IPS-18c (cell line): ENCODE results near the gene CACNG7.
A peak's percentile ranks its signal among the peaks of the same experiment; 100 is the strongest.

Experiments
- H3K4me3 ChIP-seq: 2 replicates; pipeline ENCODE4 v1.7.0; 2013; ENCODE audit warnings: low read depth, mild to moderate bottlenecking, low read length, moderate library complexity; ENCODE audit not compliant: insufficient read depth
- H3K9me3 ChIP-seq: one replicate; pipeline ENCODE4 v1.6.1; 2013; ENCODE audit warnings: mild to moderate bottlenecking, low read length, moderate library complexity; ENCODE audit not compliant: control insufficient read depth, insufficient read depth

CACNG7 gene

DNA sequence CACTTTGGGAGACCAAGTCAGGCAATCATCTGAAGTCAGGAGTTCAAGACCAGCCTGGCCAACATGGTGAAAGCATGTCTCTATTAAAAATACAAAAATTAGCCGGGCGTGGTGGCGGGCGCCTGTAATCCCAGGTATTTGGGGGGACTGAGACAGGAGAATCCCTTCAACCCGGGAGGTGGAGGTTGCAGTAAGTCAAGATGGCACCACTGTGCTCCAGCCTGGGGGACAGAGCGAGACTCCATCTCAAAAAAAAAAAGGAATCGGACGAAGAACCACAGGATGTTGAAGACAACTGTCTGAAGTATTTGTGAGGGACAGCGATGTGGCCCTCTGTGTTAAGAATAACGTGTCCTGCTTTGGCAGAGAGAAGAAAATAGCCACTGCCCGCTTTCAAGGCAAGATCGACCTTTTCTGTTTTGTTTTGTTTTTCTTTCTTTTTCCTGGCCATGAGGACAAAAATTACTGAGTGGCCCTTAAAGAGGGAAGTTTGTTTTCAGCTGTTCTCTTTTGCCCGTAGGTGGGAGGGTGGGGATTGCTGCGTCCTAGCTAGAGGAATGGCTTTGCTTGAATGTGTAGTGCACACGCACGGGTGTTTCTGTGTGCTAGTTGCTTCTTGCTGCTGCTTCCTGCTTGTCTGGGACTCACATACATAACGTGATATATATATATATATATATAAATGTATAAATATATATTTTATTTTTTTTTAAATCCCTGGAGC, 33.3 kb upstream of the CACNG7 start:
- no peak overlapping the region for H3K4me3 ChIP-seq

GRCh38 chr19:53876651-53877224, 32.3 kb upstream of the CACNG7 start:
- Histone ChIP-seq H3K4me3 (no peak overlapping the region), H3K9me3 (no peaks in the 10 kb centered on the region)

More for the DNA sequence above, 33.3 kb upstream of the CACNG7 start:
- H3K9me3 ChIP-seq, result no peaks in the 10 kb centered on the region

DNA sequence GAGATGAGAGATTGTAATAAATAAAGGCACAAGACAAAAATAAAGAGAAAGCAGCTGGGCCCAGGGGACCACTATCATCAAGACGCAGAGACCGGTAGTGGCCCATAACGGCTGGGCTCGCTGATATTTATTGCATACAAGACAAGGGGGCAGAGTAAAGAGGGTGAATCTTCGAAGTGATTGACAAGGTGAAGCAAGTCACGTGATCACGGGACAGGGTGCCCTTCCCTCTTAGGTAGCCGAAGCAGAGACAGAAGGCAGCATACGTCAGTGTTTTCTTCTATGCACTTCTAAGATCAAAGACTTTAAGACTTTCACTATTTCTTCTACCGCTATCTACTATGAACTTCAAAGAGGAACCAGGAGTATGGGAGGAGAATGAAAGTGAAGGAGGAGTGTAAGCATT, 31.7 kb upstream of the CACNG7 start:
- Histone ChIP-seq H3K9me3 (no peaks in the 10 kb centered on the region), H3K4me3 (no peak overlapping the region)

DNA sequence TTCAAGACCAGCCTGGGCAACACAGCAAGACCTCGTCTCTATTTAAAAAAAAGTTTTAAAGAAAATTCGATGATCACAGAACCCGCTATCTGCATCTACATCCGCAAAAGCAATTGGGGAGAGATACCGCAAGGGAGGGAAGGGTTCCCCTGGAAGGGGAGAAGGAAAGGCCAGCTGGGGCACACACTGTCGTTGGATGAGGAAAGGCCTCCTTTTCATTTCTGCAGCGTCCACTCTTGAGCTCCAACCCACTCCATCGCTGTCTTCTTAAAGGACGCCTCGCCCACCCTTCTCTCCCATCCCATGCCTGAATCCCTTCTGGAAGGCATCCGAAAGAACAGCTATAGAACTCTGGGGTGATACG, 30.3 kb upstream of the CACNG7 start:
- Histone ChIP-seq H3K9me3 (no peaks in the 10 kb centered on the region), H3K4me3 (peak overlapping the region; percentile 70)

- Histone ChIP-seq H3K9me3 (no peaks in the 10 kb centered on the region), H3K4me3 (peak overlapping the region; percentile 70)
These were observed 29.7 kb upstream of the CACNG7 start for GRCh38 chr19:53879140-53880081.

DNA sequence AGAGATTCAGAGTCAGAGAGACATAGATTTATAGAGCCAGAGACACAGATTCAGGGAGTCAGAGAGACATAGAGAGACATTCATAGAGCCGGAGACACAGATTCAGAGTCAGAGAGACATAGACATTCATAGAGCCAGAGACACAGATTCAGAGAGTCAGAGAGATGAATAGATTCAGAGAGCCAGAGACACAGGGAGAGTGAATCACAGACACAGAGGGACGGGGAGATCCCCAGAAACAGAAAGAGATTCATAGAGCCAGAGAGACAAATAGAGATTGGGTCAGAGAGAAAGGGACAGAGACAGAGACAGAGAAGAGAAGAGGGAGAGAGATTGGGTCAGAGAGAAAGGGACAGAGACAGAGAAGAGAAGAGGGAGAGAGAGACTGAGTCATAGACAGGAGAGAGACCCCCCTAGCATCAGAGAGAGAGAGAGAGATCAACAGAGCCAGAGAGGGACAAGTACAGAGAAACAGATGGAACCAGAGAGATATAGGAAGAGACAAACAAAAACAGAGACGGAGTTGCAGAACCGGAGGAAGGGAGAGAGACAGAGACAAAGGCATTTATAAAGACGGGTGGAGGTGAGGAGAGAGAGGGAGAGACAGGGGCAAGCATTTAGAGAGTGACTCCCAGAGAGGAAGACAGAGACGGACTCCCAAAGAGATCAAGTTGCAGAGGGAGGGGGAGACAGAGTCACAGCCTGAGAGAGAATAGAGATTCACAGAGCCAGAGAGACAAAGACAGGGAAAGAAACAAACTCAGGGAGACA, 28.2 kb upstream of the CACNG7 start:
- H3K9me3 ChIP-seq, result no peaks in the 10 kb centered on the region
- peak overlapping the region; percentile 52; the same call in 1 of the 2 replicates for H3K4me3 ChIP-seq

DNA sequence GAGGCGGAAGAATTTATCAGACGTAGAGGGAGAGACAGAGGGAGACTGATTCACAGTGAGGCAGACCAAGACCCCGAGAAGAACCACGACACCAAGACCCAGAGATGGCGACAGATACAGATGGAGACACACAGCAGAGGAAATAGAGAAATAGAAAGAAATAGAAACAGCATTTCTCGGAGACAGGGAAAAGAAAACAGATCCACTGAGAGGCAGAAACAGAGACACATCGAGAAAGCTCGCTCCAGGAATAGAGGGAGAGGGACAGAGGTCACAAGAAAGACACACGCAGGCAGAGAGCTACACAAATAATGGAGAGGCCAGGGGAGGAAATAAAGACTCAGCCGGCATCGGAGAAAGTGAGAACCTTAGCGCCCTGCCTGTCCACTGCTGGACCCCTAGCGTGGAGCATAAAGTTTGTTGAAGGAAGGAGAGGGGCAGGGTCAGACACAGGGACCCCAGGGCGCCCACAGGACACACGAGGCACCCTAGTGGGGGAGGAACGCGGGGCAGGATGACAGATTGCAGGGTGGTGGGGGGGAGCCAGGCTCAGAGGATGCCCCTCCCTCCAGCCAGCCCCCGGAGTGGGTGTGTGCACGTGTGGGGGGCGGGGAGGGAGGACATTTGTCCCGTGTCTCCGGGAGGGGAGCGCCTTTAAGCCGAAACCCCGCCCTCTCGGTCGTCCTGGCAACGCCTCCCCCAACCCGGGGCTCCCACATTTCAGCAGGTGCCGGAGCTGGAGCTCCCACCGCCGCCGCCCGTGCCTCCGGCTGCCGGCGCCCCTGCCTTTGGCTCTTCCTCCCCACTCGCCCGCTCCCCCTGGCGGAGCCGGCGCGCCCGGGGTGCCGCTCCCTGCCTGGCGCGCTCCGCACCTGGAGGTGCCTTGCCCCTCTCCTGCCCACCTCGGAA, 27.3 kb upstream of the CACNG7 start, which contains the start of gene PRKCG:
TSS of gene PRKCG (plus strand) at position 716 of the 909 bp plus-strand sequence. CDS start 298 bp downstream, outside the sequence.
- H3K9me3 ChIP-seq, result no peaks in the 10 kb centered on the region
- peak within 1 kb of the TSS; percentile 52 for H3K4me3 ChIP-seq

GRCh38 chr19:53882391-53883050, 26.6 kb upstream of the CACNG7 start:
- peak overlapping the region; percentile 52 for H3K4me3 ChIP-seq
- H3K9me3 ChIP-seq, result peaks cover 2% of the 10 kb centered on the region

GRCh38 chr19:53883231-53883661, 25.8 kb upstream of the CACNG7 start:
- H3K4me3 ChIP-seq, result peak overlapping the region; percentile 52
- H3K9me3 ChIP-seq, result peaks cover 2% of the 10 kb centered on the region

DNA sequence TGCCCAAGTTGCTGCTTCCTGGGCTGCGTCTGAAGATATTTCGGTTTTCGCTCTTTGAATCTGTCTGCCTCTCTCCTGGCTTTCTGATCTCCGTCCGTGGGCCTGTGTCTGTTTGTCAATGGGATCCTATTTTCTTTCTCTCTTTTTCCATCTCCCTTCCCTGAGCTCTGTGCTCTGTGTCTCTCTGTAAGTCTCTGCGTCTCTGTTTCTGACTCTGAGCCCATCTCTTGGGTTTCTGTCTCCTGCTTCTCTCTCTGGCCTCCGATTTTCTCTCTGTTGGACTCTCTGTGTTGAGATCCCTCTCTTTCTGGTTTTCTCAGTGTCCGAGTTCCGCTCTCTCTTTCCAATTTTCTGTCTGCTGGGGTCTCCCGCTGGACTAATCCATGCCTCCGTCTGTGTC, 25.3 kb upstream of the CACNG7 start:
- H3K9me3 ChIP-seq, result peaks cover 2% of the 10 kb centered on the region
- peak overlapping the region; percentile 36 for H3K4me3 ChIP-seq

DNA sequence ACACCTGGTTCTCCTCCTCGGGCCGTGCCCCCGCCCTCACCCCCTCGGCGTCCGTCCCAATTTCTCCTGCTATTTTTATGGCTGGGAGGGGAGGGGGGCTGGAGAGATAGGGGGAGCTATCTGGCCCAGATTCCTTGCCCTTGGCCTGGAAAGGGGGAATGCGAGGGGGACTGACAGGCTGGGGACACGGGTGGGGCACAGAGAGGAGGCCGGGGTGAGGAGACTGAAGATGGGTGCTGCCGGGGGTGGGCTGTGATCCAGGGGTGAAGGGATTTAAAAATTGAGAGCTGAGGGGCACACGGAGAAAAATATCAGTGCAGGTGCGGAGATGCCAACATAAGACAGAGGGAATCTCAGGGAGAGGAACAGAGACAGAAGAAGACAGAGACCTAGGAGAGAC, 24.8 kb upstream of the CACNG7 start:
- Histone ChIP-seq H3K4me3 (peak overlapping the region; percentile 36; the same call in 1 of the 2 replicates), H3K9me3 (peaks cover 2% of the 10 kb centered on the region)

GRCh38 chr19:53885036-53885435, 24.0 kb upstream of the CACNG7 start:
- no peak overlapping the region for H3K4me3 ChIP-seq
- H3K9me3 ChIP-seq, result peaks cover 2% of the 10 kb centered on the region

GRCh38 chr19:53892301-53892980, 16.6 kb upstream of the CACNG7 start:
- Histone ChIP-seq H3K9me3 (no peaks in the 10 kb centered on the region), H3K4me3 (no peak overlapping the region)

DNA sequence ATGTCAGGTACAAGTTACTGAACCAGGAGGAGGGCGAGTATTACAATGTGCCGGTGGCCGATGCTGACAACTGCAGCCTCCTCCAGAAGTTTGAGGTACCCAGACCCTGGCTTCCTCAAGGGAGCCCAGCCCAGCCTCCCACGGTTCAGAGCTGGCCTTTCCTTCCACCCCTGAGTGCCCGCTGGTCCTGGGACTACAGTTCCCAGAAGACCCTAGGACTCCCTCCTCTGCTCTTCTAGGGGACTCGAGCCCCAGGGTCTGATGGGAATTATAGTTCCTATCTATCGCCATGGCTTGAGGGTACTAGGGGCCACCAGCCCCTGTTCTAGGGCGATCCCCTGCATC, 16.1 kb upstream of the CACNG7 start:
- Histone ChIP-seq H3K9me3 (no peaks in the 10 kb centered on the region), H3K4me3 (no peak overlapping the region)

GRCh38 chr19:53894707-53895106, 14.4 kb upstream of the CACNG7 start:
- H3K4me3 ChIP-seq, result no peak overlapping the region

More at GRCh38 chr19:53894707-53895106, 14.4 kb upstream of the CACNG7 start:
- H3K9me3 ChIP-seq, result no peaks in the 10 kb centered on the region
